Spleen (tissue), 11 donors: ENCODE data around the gene RAB3B. TPM values are rescaled to one million over a fixed set of nuclear protein-coding genes. Genes with fewer than 3 reads are reported as not detected.

ENCODE experiments used
- DNase-seq: peaks from one replicate; pipeline ENCODE4 v3.0.0-alpha.2; 2020
- H3K27ac ChIP-seq, 8 donors: fragments of 200-600 bp; sonication (generic) in 7 of 8; 1 replicate in 4 of 8; 2 replicates in 4 of 8; pipeline versions ENCODE4 v1.5.0 to v1.8.0; 2016 to 2021; ENCODE audit warnings: inconsistent platforms in 4 of 8, mild to moderate bottlenecking in 4 of 8, moderate library complexity in 1 of 8
- H3K27me3 ChIP-seq, 7 donors: fragments of 200-600 bp; sonication (generic) in 6 of 7; replicated peaks in 1 of 7; 1 replicate in 4 of 7; 2 replicates in 3 of 7; pipeline versions ENCODE4 v1.5.0 to v1.8.0; 2016 to 2021; ENCODE audit warnings: inconsistent platforms in 3 of 7, mild to moderate bottlenecking in 1 of 7
- H3K36me3 ChIP-seq, 6 donors: fragments of 200-600 bp; sonication (generic) in 5 of 6; 1 replicate in 4 of 6; 2 replicates in 2 of 6; pipeline versions ENCODE4 v1.5.0 to v1.8.0; 2016 to 2021; ENCODE audit warnings: inconsistent platforms in 2 of 6
- H3K4me1 ChIP-seq, 6 donors: fragments of 200-600 bp; sonication (generic) in 5 of 6; 1 replicate in 3 of 6; 2 replicates in 3 of 6; pipeline versions ENCODE4 v1.5.0 to v1.8.0; 2016 to 2021; ENCODE audit warnings: inconsistent platforms in 3 of 6
- H3K4me3 ChIP-seq, 8 donors: fragments of 200-600 bp; sonication (generic) in 7 of 8; 1 replicate in 4 of 8; 2 replicates in 4 of 8; pipeline versions ENCODE4 v1.5.0 to v1.8.0; 2016 to 2021; ENCODE audit warnings: inconsistent platforms in 4 of 8, mild to moderate bottlenecking in 4 of 8, moderate library complexity in 2 of 8
- H3K9me3 ChIP-seq, 8 donors: fragments of 200-600 bp; sonication (generic) in 7 of 8; 1 replicate in 4 of 8; 2 replicates in 4 of 8; pipeline versions ENCODE4 v1.5.0 to v1.8.0; 2016 to 2021; ENCODE audit warnings: inconsistent platforms in 4 of 8
- POLR2A ChIP-seq, 3 donors: fragments of 450-650 bp; IDR thresholded peaks; one replicate each; pipeline ENCODE4 v1.5.1; 2017; ENCODE audit warnings: antibody characterized with exemption in 3 of 3, mild to moderate bottlenecking in 1 of 3
- POLR2AphosphoS5 ChIP-seq, 3 donors: sonication (generic); formaldehyde crosslinking; IDR thresholded peaks; one replicate each; pipeline ENCODE4 v1.5.1; 2017; ENCODE audit warnings: antibody characterized with exemption in 3 of 3
- WGBS, 5 donors: extraction: QIAGEN DNeasy Blood & Tissue Kit in 3 of 5; methylation state at CpG; one replicate each; pipeline versions ENCODE4 v1.1.5 to v1.1.7; 2013 to 2018; 5-methylcytosine and 5-hydroxymethylcytosine counted together
- intact Hi-C: fragments of 100-400 bp; cut with DNase I; formaldehyde crosslinking; loops from one replicate; pipeline ENCODE4 v1.15.0; 2023; ENCODE audit warnings: low total_unique reads
- polyA plus RNA-seq, 3 donors: library from polyadenylated mRNA; stranded (reverse); fragments of 200-250 nt; gene quantifications; one replicate each; pipeline ENCODE4 v1.2.1, GENCODE V29; 2013
- total RNA-seq, 7 donors: library from RNA; depleted of rRNA in 3 of 7; stranded (reverse); fragments of >200 nt in 3 of 7; fragmentation: NEBNext Ultra II Directional in 4 of 7; extraction: Animal tissue kit (Norgen Biotek cat#: 25700) in 4 of 7; gene quantifications; one replicate each; pipeline versions ENCODE4 v1.1.0 to v1.2.1, GENCODE V29; 2016 to 2021
- TF ChIP-seq, protein P1 (sequence below), 11 experiments: fragments of 200-600 bp in 7 of 11; fragments of 450-650 bp in 4 of 11; sonication (generic) in 4 of 11; IDR thresholded peaks in 8 of 11; conservative IDR thresholded peaks in 3 of 11; 1 replicate in 7 of 11; 2 replicates in 4 of 11; pipeline versions ENCODE4 v1.4.0 to v1.8.0; 2016 to 2021; ENCODE audit warnings: antibody characterized with exemption in 11 of 11, inconsistent platforms in 4 of 11, mild to moderate bottlenecking in 1 of 11
- donor health status: healthy with polysubstance abuse.
- donor health status: DM: no; HTN: no; CAD: no; lungs with moderate emphysema.
- donor health status: DM: no; HTN: no; CAD: no.
- donor health status: Bipolar disorder and iron deficiency.
- donor health status: healthy.
- donor health status: DM: no; HTN: no; CAD: no.
- donor health status: DM: yes; HTN: yes; CAD: no.

The RAB3B gene
- total and polyA plus RNA-seq, 10 donors, result 0.02 to 0.32 (median 0.13) TPM; not detected in 2

DNA sequence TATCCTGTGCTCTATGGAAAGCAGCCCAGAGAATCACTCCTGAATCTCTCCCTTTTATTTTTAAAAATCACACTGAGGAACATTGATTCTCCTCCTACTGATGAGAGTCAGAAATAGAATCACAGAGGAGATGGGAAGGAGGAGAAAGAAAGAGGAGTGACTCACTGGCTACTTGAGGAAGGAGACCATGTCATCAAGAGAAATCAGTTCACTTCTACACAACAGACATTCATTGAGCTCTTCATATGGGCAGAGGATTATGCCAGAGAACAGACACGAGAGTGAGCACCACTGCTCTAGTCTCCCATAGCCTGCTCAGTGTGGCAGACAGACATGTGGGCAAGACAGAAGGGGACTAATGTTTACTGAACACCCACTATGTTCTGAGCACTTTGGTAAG, 44.2 kb downstream of the RAB3B start:
- TF ChIP-seq POLR2AphosphoS5 (IDR thresholded peaks at IDR 0.05) (no peak), POLR2A (IDR thresholded peaks at IDR 0.05) (no peak)
- TF ChIP-seq, protein P1, sequence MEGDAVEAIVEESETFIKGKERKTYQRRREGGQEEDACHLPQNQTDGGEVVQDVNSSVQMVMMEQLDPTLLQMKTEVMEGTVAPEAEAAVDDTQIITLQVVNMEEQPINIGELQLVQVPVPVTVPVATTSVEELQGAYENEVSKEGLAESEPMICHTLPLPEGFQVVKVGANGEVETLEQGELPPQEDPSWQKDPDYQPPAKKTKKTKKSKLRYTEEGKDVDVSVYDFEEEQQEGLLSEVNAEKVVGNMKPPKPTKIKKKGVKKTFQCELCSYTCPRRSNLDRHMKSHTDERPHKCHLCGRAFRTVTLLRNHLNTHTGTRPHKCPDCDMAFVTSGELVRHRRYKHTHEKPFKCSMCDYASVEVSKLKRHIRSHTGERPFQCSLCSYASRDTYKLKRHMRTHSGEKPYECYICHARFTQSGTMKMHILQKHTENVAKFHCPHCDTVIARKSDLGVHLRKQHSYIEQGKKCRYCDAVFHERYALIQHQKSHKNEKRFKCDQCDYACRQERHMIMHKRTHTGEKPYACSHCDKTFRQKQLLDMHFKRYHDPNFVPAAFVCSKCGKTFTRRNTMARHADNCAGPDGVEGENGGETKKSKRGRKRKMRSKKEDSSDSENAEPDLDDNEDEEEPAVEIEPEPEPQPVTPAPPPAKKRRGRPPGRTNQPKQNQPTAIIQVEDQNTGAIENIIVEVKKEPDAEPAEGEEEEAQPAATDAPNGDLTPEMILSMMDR (IDR thresholded peaks at IDR 0.05 in 8 of 11, conservative IDR thresholded peaks at IDR 0.05 in 3 of 11), result no peak
- Histone ChIP-seq H3K4me1 (no peaks in the 10 kb centered on the region), H3K36me3 (no peaks in the 10 kb centered on the region), H3K9me3 (peaks cover 0 to 27% (median 19%) of the 10 kb centered on the region in 8 donors), H3K27me3 (no peaks in the 10 kb centered on the region), H3K4me3 (no peak overlapping the region), H3K27ac (no peak overlapping the region)
- no peak for DNase-seq
- 74 to 92% (median 87%) methylated on average over 1 of the region's 1 CpG for WGBS, 5 donors
- intact Hi-C loops, result no loop called here

DNA sequence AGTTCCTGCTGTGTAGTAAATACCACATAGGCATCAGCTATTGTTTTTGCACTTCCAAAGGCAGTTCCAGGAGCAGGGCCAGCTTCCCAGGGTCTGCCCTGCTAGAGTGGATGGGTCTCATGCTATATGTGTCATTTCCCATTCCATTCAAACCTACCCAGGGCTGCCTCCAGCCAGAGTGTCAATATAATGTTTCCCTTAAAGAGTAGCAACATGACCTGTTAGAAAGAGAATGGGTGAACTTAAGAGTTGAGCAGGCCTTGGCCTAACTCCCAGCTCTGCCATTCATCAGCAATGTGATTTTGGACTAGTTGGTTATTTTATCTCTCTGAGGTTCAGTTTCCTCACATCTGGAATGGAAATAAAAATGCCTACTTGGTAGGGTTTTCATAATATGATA, 44.9 kb downstream of the RAB3B start:
- DNase-seq, result no peak
- no peaks in the 10 kb centered on the region for H3K4me1 ChIP-seq
- H3K27me3 ChIP-seq, result no peaks in the 10 kb centered on the region
- intact Hi-C loops, result no loop called here
- H3K27ac ChIP-seq, result no peak overlapping the region
- no peak overlapping the region for H3K4me3 ChIP-seq
- TF ChIP-seq POLR2A (IDR thresholded peaks at IDR 0.05) (no peak), POLR2AphosphoS5 (IDR thresholded peaks at IDR 0.05) (no peak)
- TF ChIP-seq, protein P1 (IDR thresholded peaks at IDR 0.05 in 8 of 11, conservative IDR thresholded peaks at IDR 0.05 in 3 of 11), result no peak
- H3K36me3 ChIP-seq, result no peaks in the 10 kb centered on the region
- peaks cover 0 to 33% (median 26%) of the 10 kb centered on the region in 8 donors for H3K9me3 ChIP-seq

DNA sequence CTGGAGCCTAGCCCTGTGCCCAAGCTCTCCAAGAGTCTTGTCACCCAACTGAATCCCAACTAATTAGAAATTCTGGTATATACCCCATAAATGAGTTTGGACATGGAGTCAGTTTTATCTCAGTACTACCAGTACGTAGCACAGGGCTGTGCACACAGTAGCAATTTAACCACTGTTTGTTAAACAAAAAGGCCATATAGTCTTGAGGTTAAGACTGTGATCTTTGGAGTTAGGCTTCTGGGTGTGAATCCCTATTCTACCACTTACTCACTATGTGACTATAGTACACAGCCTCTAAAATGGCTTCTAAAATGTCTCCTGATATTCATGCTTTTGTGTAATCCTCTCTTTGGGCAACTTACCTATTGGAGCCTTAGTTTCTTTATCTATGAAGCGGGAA, 48.2 kb downstream of the RAB3B start:
- Histone ChIP-seq H3K36me3 (no peaks in the 10 kb centered on the region), H3K4me1 (no peaks in the 10 kb centered on the region), H3K27me3 (no peaks in the 10 kb centered on the region), H3K9me3 (peaks cover 0 to 24% (median 17%) of the 10 kb centered on the region in 8 donors), H3K4me3 (no peak overlapping the region), H3K27ac (no peak overlapping the region)
- 95 to 99% (median 96%) methylated on average over 2 of the region's 2 CpGs for WGBS, 5 donors
- no peak for DNase-seq
- intact Hi-C loops, result no loop called here
- TF ChIP-seq POLR2A (IDR thresholded peaks at IDR 0.05) (no peak), POLR2AphosphoS5 (IDR thresholded peaks at IDR 0.05) (no peak)
- TF ChIP-seq, protein P1 (IDR thresholded peaks at IDR 0.05 in 8 of 11, conservative IDR thresholded peaks at IDR 0.05 in 3 of 11), result no peak

DNA sequence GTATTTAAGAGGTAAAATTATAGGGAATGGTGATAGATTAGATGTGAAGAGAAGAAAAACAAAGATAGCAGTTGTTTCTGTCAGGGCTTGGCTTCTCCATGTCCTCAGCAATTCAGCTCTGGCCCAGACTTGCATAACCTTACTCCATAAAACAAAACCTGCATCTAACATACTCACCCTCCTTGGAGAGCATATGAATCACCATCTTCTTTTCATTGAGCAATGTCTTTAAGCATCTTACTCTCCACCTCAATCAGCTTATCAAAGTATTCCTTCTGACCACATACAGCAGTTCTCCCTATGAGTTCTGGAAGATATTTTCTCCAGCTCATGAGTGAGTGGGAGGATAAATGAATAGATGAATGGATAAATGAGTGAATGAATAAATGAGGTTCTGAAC, 49.0 kb downstream of the RAB3B start:
- no peak for DNase-seq
- Histone ChIP-seq H3K27me3 (no peaks in the 10 kb centered on the region), H3K27ac (no peak overlapping the region), H3K36me3 (no peaks in the 10 kb centered on the region), H3K4me1 (no peaks in the 10 kb centered on the region), H3K4me3 (no peak overlapping the region), H3K9me3 (peaks cover 0 to 24% (median 17%) of the 10 kb centered on the region in 8 donors)
- TF ChIP-seq POLR2AphosphoS5 (IDR thresholded peaks at IDR 0.05), result no peak
- TF ChIP-seq, protein P1 (IDR thresholded peaks at IDR 0.05 in 8 of 11, conservative IDR thresholded peaks at IDR 0.05 in 3 of 11), result no peak
- TF ChIP-seq POLR2A (IDR thresholded peaks at IDR 0.05), result no peak
- intact Hi-C loops, result no loop called here
